ENCODE measurements around the gene DLG1.

GRCh38 chr3:197218210-197218609 is 80.2 kb downstream of the DLG1 start:
- TF ChIP-seq FOXP4 (CRISPR knock-in tag; IDR thresholded peaks at IDR 0.05; ENCODE audit: borderline replicate concordance) (no peak), EP300 (IDR thresholded peaks at IDR 0.05; ENCODE audit: low read length) (no peak), CTCF (IDR thresholded peaks at IDR 0.05 in 2 of 3, conservative IDR thresholded peaks at IDR 0.05 in 1 of 3; ENCODE audit: insufficient read depth in 2 of 3, low read depth in 1 of 3, low read length in 3 of 3) (no peak), NFYB (IDR thresholded peaks at IDR 0.05; ENCODE audit: extremely low read depth, insufficient read length) (no peak)
